Stimulated activated CD4-positive, alpha-beta T cell treated with anti-CD3 and anti-CD28 coated beads, TNF-alpha, amount 100 ng/mL, for 4 hours (primary cell): ENCODE data around the gene SNURF.
"Not testable (repeated sequence)": the region's sequence is repeated elsewhere in the genome, so short reads cannot be mapped to it uniquely, and the experiment has no call there.

Experiments used
- DNase-seq, 3 experiments: peaks; one replicate each; pipeline ENCODE4 v3.0.0-alpha.2; 2020; ENCODE audit warnings: low read depth in 3 of 3

Gene SNURF, protein sequence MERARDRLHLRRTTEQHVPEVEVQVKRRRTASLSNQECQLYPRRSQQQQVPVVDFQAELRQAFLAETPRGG

DNA sequence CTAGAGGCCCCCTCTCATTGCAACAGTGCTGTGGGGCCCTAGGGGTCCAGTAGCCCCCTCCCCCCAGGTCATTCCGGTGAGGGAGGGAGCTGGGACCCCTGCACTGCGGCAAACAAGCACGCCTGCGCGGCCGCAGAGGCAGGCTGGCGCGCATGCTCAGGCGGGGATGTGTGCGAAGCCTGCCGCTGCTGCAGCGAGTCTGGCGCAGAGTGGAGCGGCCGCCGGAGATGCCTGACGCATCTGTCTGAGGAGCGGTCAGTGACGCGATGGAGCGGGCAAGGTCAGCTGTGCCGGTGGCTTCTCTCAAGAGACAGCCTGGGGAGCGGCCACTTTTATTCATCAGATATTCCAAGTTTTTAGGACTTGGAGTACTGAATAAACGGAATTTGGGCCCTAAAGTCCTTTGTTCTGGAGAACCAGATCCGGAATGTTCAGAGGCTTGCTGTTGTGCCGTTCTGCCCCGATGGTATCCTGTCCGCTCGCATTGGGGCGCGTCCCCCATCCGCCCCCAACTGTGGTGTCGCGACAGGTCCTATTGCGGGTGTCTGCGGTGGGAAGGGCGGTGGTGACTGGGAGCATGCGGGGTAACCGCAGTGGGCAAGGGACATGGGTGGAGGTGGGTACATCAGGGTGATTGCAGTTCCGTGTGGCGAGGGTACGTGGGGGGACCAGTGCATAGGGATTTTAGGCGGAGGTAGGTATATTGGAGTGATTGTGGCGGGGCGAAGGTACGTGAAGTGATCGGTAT is at the start of gene SNURF, which contains the start of gene SNRPN:
SNURF (plus strand) TSS at position 205 of the 748 bp plus-strand sequence; CDS start at position 267, 62 bp downstream.
SNRPN (plus strand) TSS at position 205 of the 748 bp plus-strand sequence. CDS start 19,467 bp downstream, outside the sequence.
- peak; percentile 32 to 42 (median 36) for DNase-seq

DNA sequence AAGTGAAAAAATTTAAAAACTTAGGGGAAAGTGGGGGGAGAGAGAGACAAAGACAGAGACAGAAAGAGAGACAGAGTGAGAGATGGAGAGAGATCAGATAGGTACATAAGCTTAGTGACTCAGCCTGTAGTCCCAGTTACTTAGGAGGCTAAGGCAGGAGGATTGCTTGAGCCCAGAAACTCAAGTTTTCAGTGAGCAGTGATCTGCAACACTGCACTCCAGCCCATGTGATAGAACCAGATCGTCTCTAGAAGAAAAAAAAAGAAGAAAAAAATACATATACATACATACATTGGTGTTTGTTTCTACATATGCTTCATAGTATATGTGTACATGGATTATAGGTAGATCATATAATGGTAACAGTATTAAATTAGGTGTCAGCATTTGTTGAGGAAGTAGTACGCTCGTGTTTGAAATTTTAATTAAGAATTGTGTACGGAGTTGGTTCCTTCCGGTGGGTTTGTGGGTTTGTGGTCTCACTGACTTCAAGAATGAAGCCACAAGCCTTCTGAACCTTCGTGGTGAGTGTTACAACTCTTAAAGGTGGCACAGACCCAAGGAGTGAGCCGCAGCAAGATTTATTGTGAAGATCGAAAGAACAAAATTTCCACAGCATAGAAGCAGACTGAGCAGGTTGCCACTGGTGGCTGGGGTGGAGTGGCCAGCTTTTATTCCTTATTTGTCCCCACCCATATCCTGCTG is 38.3 kb upstream of the SNURF start:
- no peak for DNase-seq

DNA sequence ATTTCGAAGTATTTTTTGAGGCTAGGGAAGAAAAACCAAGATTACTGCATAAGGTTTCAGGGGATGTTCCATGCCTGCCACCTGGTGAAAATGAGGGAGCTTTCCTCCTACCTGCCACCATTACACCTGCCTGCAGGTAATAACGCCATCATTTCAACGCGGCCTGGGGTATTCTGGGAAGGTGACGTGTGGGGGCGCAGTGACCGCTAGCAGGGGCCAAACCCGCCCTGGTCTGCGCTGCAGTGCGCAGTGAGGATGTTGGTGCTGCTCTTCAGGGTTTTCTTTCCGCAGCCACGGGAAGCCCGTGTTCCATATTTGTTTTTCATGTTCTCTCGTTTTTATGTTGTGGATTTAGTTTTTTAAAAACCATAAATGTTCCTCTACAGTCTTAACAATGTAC is 37.4 kb upstream of the SNURF start:
- no peak for DNase-seq

DNA sequence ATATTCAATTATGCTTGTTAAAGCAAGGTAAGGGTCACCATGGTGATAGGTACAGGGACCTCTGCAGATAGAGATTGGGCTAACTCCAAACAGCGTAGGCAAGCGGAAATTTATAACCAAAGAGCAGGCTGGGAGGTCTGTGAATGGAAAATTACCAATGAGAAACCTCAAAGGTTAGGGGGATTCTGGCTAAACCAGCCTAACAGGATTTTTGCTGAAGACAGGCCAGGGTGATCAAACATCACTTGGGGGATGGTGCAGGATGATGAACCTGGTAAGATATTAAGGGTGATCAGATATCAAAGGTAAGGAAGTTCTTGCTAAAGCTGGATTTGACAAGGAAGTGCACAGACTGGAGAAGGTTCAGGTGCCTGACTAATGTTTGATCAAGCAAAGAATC is 35.3 kb upstream of the SNURF start:
- no peak for DNase-seq

DNA sequence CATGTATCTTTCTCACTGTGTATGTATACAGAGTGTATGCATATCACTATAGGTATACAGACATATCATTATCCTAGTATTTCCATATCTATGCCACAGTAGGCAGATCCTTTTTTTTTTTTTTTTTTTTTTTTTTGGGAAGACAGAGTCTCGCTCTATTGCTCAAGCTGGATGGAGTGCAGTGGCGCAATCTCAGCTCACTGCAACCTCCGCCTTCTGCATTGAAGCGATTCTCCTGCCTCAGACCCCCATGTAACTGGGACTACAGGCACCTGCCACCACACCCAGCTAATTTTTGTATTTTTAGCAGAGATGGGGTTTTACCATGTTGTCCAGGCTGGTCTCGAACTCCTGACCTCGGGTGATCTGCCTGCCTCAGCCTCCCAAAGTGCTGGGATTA is 32.0 kb upstream of the SNURF start:
- DNase-seq, result not testable (repeated sequence)

DNA sequence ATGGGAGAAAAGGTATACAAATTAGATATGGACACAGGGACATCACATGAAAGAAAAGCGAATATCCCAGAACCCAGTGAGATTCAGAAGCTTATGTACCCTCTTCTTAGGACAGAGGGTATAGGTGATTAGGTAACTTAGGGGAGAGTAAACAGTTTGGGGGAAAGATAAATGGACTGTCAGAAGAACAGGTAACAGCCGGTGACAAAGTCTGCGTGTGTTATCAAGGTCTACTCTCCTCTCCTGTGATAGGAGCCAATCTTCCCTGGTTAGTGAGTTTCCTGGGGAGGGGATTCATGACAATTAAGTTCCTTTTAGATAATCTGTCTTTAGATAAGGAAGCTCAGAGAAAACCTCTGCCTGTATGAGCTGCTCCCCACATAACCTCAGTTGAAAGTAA is 30.6 kb upstream of the SNURF start:
- DNase-seq, result no peak

DNA sequence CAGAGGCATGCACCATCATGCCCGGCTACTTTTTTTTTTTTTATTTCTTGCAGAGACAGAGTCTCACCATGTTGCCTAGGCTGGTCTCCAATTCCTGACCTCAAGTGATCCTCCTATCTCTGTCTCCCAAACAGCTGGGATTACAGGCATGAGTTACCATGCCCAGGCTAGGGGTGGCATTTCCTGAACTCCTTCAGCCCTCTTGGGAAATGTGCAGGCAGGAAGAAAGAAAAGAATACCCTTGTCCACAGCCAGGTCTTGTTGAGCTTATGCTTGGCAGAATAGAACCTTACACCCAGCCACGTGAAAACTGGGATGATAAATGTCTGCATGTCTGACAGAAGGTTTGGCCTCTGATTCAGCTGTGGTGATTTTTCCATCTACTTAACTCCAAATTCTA is 30.2 kb upstream of the SNURF start:
- DNase-seq, result no peak

DNA sequence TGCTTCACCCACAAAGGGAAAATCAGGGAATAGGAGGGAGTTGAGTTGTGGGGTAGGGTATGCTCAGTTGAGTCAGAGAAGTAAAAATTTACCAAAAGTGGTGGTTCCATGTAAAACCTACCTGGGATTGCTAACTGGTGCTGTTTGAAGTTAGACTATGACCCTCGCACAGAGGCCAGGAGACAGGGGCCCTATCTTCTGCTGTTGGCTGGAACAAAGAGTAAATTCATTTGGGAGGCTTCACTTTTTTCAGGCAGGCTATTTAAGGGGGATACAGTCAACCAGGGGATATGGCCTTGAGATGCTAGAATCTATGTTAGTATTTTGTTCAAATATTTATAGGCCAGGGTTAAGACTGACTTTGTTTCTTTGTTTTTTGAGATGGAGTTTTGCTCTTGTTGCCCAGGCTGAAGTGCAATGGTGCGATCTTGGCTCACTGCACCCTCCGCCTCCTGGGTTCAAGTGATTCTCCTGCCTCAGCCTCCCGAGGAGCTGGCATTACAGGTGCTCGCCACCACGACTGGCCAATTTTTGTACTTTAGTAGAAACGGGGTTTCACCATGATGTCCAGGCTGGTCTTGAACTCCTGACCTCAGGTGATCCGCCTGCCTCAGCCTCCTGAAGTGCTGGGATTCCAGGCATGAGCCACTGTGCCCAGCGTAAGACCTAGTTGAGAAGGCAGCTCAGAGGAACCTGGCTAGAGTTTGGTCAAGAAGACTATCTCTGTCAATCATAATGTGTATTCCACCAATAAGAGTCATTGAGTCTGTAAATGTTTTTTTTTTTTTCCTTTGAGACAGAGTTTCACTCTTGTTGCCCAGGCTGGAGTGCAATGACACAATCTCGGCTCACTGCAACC is 22.7 kb upstream of the SNURF start:
- not testable (repeated sequence) for DNase-seq

DNA sequence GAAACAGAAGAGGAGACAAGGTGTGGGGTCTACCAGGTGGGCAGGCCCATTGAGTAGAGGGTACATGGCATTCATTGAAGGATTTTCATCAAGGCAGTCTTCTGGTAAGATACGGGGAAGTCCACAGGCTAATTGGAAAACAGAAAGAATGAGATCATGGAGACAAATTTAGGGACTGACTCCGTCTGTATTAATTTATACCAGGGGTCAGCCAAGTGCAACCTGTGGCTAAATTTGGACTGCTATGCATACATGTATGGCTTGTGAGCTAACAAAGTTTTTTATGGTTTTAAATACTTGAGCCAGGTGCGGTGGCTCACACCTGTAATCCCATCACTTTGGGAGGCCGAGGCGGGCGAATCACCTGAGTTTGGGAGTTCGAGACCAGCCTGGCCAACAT is 21.1 kb upstream of the SNURF start:
- DNase-seq, result no peak

DNA sequence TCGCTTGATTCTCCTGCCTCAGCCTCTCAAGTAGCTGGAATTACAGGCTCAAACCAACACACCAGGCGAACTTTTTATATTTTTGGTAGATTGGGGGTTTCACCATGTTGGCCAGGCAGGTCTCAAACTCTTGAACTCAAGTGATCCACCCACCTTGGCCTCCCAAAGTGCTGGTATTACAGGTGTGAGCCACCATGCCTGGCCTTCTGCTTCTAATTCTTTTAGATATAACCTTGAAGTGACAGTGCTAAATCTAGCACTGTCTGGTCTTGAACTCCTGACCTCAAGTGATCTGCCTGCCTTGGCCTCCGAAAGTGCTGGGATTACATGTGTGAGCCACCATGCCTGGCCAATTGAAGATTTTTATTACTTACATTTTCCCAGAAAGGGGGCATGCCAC is 16.6 kb upstream of the SNURF start:
- not testable (repeated sequence) for DNase-seq

DNA sequence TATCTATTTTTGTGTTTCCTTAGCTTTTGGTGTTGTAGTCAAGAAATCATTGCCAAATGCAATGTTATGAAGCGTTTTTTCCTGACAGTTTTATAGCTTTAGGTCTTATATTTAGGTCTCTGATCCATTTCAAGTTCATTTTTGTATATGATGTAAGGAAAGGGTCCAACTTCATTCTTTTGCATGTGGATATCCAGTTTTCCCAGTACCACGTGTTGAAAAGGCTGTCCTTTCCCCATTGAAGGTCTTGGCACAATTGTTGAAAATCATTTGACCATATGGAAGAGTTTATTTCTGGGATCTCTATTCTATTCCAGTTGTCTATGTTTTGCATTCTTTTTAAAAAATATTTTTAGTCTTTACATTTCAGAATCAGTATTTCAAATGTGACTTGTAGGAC is 14.6 kb upstream of the SNURF start:
- no peak for DNase-seq

DNA sequence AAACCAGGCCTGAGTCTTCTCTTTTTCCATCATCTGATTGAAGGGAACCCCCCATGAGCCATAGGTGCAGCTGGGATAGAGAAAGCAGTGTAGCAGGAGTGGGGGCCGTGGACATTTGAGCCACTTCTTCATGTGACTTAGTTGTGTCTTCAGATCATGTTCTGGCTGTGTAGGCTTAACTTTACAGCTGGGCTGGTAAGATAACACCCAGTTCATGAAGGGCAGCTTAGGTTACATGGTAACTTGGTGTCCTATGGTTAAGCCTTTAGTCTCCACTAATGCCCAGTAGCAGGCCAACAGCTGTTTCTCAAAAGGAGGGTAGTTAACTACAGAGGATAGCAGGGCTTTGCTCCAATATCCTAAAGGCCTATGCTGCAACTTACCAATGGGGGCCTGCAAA is 11.4 kb upstream of the SNURF start:
- DNase-seq, result no peak

DNA sequence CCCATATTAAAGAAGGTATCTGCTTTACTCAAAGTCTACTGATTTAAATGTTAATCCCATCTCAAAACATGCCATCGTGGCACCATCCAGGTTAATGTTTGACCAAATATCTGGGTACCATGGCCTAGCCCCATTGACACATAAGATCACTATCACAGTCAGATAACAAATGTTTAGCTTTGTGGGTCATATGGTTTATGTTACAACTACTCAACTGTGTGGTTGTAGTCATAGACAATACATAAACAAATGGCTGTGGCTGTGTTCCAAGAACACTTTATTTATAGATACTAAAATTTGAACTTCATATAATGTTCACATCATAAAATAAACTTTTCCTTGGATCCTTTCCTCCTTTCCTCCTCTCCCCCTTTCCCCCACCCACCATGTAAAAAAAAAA is 9.8 kb upstream of the SNURF start:
- no peak for DNase-seq

DNA sequence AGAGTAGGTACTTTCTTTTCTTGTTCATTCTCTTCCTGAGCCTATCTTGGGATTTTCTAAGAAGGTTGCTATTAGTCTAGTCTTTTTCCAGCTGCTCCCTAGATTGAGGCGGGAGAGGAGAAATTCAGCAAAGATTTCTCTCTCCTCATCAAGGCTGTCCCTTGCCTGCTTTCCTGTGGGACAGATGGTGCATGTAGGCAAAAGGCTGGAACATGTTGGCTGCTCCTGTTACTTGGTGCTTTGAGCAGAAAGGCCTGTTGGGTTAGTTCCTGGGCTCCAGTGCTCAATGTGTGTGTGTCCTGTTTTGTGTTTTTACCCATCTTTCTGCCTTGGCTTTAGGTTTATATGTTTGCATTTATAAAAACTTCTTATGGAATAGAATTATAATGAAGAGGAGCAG is 9.1 kb upstream of the SNURF start:
- DNase-seq, result no peak

DNA sequence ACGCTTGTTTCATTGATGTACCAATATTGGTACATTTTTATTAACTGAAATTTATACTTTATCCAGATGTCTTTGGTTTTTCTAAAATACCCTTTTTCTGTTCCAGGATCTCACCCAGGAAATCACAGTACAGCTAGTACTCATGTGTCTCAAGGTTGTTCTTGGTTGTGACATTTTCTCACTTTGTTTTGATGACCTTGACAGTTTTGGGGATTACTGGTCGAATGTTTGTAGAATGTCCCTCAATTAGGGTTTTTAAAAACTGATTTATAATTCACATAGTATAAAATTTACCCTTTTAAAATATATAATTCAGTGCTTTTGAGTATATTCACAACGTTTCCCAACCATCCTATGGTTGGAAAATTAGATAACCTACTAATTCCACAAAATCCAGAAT is 6.3 kb upstream of the SNURF start:
- DNase-seq, result no peak

DNA sequence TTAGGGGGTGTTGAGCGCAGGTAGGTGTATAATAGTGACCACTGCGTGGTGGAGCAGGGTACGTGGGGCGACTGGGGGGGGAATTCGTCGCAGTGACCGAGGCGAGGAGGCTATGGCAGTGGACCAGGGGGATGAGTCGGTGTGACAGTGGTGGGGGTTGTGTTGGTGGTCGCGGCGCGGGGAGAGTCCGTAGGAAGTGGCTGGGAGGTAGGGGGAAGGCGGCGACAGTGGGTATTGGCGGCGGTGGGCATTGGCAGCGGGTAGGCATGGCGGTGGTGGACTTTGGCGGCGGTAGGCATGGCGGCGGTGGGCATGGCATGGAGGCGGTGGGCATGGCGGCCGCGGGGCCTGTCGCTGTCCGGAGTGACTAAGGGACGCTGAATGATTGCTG is 739 bp downstream of the SNURF start:
- DNase-seq, result no peak

DNA sequence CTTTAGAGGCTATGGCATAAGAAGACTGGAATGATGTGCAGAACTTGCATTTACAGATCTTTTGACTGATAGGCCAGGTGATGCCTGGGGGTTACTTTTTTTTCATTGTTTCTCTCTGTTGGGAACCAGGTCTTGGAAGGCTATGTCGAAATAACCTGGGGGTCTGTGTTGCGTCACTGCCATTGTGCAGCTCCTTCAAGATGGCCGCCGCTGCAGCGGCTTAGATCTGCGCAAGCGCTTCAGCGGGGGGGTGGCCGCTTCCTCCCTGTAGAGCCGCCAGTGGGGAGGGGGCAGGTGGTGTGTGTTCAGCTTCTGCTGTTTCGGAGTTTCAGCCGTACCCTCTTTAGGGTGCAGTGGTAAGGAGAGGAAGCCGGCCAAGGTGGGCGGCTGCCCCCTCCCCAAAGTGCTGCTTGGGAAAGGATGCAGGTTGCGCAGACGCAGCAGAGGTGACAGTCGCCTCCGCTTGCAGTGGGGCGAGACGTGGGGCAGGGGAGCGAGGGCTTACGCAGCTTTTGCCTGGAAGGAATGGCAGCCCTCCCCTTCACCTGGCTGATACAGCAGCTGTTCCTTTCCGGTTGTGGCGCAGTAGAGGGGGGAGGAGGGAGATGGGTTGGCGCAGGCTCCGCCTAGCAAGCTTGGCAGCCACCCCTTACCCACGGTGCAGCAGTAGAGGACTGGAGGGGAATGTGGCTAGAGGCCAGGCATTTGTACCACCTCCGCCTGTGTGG is 1.5 kb downstream of the SNURF start:
- peak; percentile 39 to 59 (median 52) for DNase-seq

DNA sequence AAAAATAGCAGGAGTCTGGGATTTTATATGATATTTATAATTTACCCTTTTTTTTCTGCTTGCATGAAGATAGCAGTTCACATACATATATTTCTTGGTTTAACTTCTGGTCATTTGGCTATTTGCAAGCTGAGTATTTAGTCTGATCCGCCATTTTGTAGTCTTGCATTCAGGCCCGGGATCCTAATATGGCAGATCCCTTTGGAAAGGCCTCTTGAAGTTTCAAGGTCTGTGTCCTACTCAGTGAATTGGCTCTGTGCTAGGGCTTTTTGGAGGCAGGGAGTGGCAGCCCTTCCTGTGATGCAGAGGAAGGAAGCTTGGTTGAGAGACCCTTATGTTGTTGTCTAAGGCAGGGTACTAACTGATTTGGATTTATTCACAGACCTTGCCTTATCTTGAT is 2.9 kb downstream of the SNURF start:
- no peak for DNase-seq

DNA sequence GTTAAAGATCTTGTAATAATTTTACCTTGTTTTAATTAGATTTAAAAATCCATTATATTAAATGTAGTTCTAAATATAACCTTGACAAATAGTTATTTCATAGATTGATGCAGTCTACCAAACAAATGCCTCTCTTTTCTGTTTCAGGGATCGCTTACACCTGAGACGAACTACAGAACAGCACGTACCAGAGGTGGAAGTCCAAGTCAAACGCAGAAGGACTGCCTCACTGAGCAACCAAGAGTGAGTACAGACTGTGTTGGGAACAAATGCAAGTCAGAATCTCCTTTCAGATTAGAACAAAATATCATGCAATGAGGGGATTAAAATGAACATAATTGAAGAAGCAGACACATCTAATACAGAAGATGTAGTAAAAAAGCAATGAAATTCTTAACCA is 7.2 kb downstream of the SNURF start:
- no peak for DNase-seq

DNA sequence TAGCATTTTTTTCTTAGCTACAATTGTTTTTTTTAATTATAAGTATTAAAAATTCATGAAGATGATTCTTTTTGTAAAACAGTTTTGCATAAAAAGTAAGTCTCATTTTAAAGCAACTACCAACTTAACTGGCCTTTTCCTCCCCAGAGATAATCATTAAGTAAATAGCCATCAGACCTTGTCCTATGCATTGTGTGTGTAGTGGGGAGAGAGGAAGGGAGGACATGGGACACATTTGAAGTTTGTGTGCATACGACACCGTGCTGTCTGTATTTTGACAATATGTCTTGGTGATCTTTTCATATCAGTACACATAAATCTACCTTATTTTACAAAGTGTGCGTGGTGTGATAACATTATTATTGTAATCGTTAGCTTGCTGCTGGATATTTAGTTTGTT is 8.1 kb downstream of the SNURF start:
- DNase-seq, result no peak

DNA sequence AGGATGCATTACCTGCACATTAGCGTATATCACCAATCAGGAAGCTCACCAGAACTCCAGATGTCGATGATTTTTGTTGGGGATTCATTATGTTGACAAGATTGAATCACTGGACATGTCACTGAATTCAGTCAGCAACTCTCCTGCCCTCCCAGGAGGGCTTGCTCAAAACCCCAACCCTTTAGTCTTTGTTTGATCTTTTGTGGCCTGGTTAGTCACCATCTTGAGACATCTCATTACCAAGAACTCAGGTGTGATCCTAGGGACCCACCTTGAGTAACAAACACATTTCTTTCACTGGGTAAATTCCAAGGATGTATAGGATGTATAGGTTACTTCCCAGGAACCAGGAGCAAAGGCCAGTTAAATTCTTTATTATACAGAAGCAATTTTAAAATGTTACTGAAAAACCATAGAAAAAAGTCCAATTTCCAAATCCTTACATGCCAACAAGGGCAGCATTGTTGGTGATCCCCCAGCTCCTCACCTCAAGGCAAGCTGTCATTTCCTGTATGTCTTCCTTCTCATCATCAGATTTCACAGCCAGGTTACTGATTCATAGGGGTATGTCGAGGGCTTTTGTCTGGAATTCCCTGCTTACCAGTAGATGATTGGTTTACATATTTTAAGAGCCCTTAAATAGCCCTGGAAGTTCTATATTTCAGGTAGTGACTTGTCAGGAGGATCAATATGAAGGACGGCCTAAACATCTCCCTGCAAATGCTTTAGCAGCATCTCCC is 11.7 kb downstream of the SNURF start:
- DNase-seq, result no peak
